HEK293T (cell line): ENCODE results near the gene ZBBX.

Source experiments
- CTCF ChIA-PET: fragments of 350-600 bp; formaldehyde crosslinking; extraction: SDS; loops from one replicate; lab custom pipeline; 2021; ENCODE audit warnings: antibody characterized with exemption, inconsistent platforms; lab: Yijun Ruan, JAX
- POLR2A ChIA-PET: fragments of 350-600 bp; formaldehyde crosslinking; extraction: SDS; loops from one replicate; lab custom pipeline; 2020; ENCODE audit warnings: antibody characterized with exemption, inconsistent platforms; lab: Yijun Ruan, JAX
- DNase-seq: peaks from one replicate; pipeline ENCODE4 v3.0.0; 2012; ENCODE audit warnings: mixed read lengths; ENCODE audit errors: extremely low spot score
- ARNT ChIP-seq: fragments of 450-650 bp; IDR thresholded peaks from 2 replicates; pipeline ENCODE4 v1.6.1; 2017; ENCODE audit warnings: mild to moderate bottlenecking
- BHLHE40 ChIP-seq: fragments of 450-650 bp; IDR thresholded peaks from 2 replicates; pipeline ENCODE4 v1.6.1; 2016; ENCODE audit warnings: mild to moderate bottlenecking, moderate library complexity, borderline replicate concordance
- CTBP1 ChIP-seq: fragments of 450-650 bp; IDR thresholded peaks from 2 replicates; pipeline ENCODE4 v1.6.1; 2016; ENCODE audit warnings: borderline replicate concordance
- ELF4 ChIP-seq: fragments of 450-650 bp; IDR thresholded peaks from 2 replicates; pipeline ENCODE4 v1.6.1; 2017; ENCODE audit warnings: antibody characterized with exemption
- FOXA1 ChIP-seq: fragments of 450-650 bp; IDR thresholded peaks from 2 replicates; pipeline ENCODE4 v1.6.1; 2016; ENCODE audit warnings: mild to moderate bottlenecking
- FOXK2 ChIP-seq: fragments of 450-650 bp; IDR thresholded peaks from 2 replicates; pipeline ENCODE4 v1.6.1; 2016; ENCODE audit warnings: mild to moderate bottlenecking
- FOXM1 ChIP-seq: fragments of 450-650 bp; IDR thresholded peaks from 2 replicates; pipeline ENCODE4 v1.6.1; 2017; ENCODE audit warnings: mild to moderate bottlenecking, borderline replicate concordance
- HDGF ChIP-seq: fragments of 450-650 bp; IDR thresholded peaks from 2 replicates; pipeline ENCODE4 v1.6.1; 2017; ENCODE audit warnings: antibody characterized with exemption, borderline replicate concordance
- L3MBTL2 ChIP-seq: fragments of 450-650 bp; conservative IDR thresholded peaks from 2 replicates; pipeline ENCODE4 v1.6.1; 2016; ENCODE audit warnings: mild to moderate bottlenecking
- LEF1 ChIP-seq: fragments of 450-650 bp; IDR thresholded peaks from 2 replicates; pipeline ENCODE4 v1.6.1; 2017; ENCODE audit warnings: mild to moderate bottlenecking, borderline replicate concordance
- NFRKB ChIP-seq: fragments of 450-650 bp; IDR thresholded peaks from 2 replicates; pipeline ENCODE4 v1.6.1; 2016; ENCODE audit warnings: mild to moderate bottlenecking, moderate library complexity
- PKNOX1 ChIP-seq: fragments of 450-650 bp; IDR thresholded peaks from 2 replicates; pipeline ENCODE4 v1.6.1; 2016
- SP1 ChIP-seq: fragments of 450-650 bp; IDR thresholded peaks from 2 replicates; pipeline ENCODE4 v1.6.1; 2017
- SUZ12 ChIP-seq: fragments of 450-650 bp; IDR thresholded peaks from 2 replicates; pipeline ENCODE4 v1.6.1; 2016; ENCODE audit warnings: mild to moderate bottlenecking
- TARDBP ChIP-seq: fragments of 450-650 bp; IDR thresholded peaks from 2 replicates; pipeline ENCODE4 v1.6.1; 2016
- ZNF384 ChIP-seq: fragments of 450-650 bp; IDR thresholded peaks from 2 replicates; pipeline ENCODE4 v1.6.1; 2016

The ZBBX gene

GRCh38 chr3:167382155-167382554 lies 2.1 kb upstream of the ZBBX start:
- DNase-seq, result no peak
- CTCF ChIA-PET, result no interaction called here
- TF ChIP-seq TARDBP, result no peak
- TF ChIP-seq SP1, result no peak
- no peak for TF ChIP-seq ARNT
- no peak for TF ChIP-seq SUZ12
- POLR2A ChIA-PET, result no interaction called here

- CTCF ChIA-PET, result no interaction called here
- TF ChIP-seq PKNOX1 (no peak), ZNF384 (no peak), FOXK2 (no peak), SP1 (no peak), SUZ12 (no peak), TARDBP (no peak), NFRKB (no peak), FOXM1 (no peak), LEF1 (no peak), L3MBTL2 (no peak), ELF4 (no peak)
- DNase-seq, result no peak
- POLR2A ChIA-PET, result no interaction called here
Measured at GRCh38 chr3:167375478-167375877, 4.6 kb downstream of the ZBBX start.

- DNase-seq, result no peak
- ChIA-PET POLR2A (no interaction called here), CTCF (no interaction called here)
- TF ChIP-seq ARNT (no peak), LEF1 (no peak), ELF4 (no peak), HDGF (no peak), L3MBTL2 (no peak), TARDBP (no peak)
Measured at GRCh38 chr3:167372138-167372537, 8.0 kb downstream of the ZBBX start.

GRCh38 chr3:167361948-167362347 lies 18.1 kb downstream of the ZBBX start:
- TF ChIP-seq FOXK2 (no peak), L3MBTL2 (no peak), CTBP1 (no peak), SP1 (no peak), SUZ12 (no peak), BHLHE40 (no peak), FOXA1 (no peak), PKNOX1 (no peak), FOXM1 (no peak), ELF4 (no peak), LEF1 (no peak), ARNT (no peak), TARDBP (no peak)
- POLR2A ChIA-PET, result no interaction called here
- DNase-seq, result no peak
- CTCF ChIA-PET, result no interaction called here

- ChIA-PET CTCF (no interaction called here), POLR2A (no interaction called here)
- TF ChIP-seq FOXA1 (no peak), CTBP1 (no peak), FOXM1 (no peak), HDGF (no peak), NFRKB (no peak), TARDBP (no peak), LEF1 (no peak)
- DNase-seq, result no peak
Measured at GRCh38 chr3:167361306-167361705, 18.8 kb downstream of the ZBBX start.

- no peak for DNase-seq
- CTCF ChIA-PET, result no interaction called here
- POLR2A ChIA-PET, result no interaction called here
- TF ChIP-seq ARNT (no peak), ZNF384 (no peak), SUZ12 (no peak), ELF4 (no peak), L3MBTL2 (no peak), NFRKB (no peak), BHLHE40 (no peak), FOXM1 (no peak), CTBP1 (no peak), TARDBP (no peak)
Measured at GRCh38 chr3:167355446-167355845, 24.7 kb downstream of the ZBBX start.

- DNase-seq, result no peak
- ChIA-PET CTCF (no interaction called here), POLR2A (no interaction called here)
- TF ChIP-seq ZNF384, result no peak
- TF ChIP-seq BHLHE40, result no peak
- no peak for TF ChIP-seq NFRKB
- TF ChIP-seq ARNT, result no peak
- TF ChIP-seq SP1, result no peak
- no peak for TF ChIP-seq PKNOX1
- no peak for TF ChIP-seq FOXK2
- no peak for TF ChIP-seq FOXM1
Measured at GRCh38 chr3:167354751-167355150, 25.3 kb downstream of the ZBBX start.
